IPS-NIHi11 (cell line): Measurements from ENCODE around the gene SPATA6L.
"Not testable (repeated sequence)": the region's sequence is repeated elsewhere in the genome, so short reads cannot be mapped to it uniquely, and the experiment has no call there.

Source experiments
- DNase-seq: peaks from one replicate; pipeline ENCODE4 v3.0.0; 2012; ENCODE audit warnings: mixed read lengths, low spot score

SPATA6L gene

GRCh38 chr9:4622016-4622415 lies 44.3 kb downstream of the SPATA6L start:
- peak; percentile 16 for DNase-seq

- peak; percentile 23 for DNase-seq
Observed at GRCh38 chr9:4620881-4621555, 45.3 kb downstream of the SPATA6L start.

GRCh38 chr9:4620057-4620765 lies 46.1 kb downstream of the SPATA6L start:
- DNase-seq, result no peak

GRCh38 chr9:4618700-4619099 lies 47.6 kb downstream of the SPATA6L start:
- no peak for DNase-seq

- no peak for DNase-seq
Observed at GRCh38 chr9:4617752-4618151, 48.5 kb downstream of the SPATA6L start.

- no peak for DNase-seq
Observed at GRCh38 chr9:4615778-4616177, 50.5 kb downstream of the SPATA6L start.

GRCh38 chr9:4615251-4615650 lies 51.0 kb downstream of the SPATA6L start:
- DNase-seq, result no peak

- DNase-seq, result no peak
Observed at GRCh38 chr9:4614627-4615026, 51.7 kb downstream of the SPATA6L start.

- DNase-seq, result not testable (repeated sequence)
Observed at GRCh38 chr9:4606033-4606432, 60.2 kb downstream of the SPATA6L start.

GRCh38 chr9:4604678-4605095 lies 61.6 kb downstream of the SPATA6L start:
- peak; percentile 58 for DNase-seq

- no peak for DNase-seq
Observed at GRCh38 chr9:4603830-4604229, 62.5 kb downstream of the SPATA6L start.

GRCh38 chr9:4600368-4600767 lies 65.9 kb downstream of the SPATA6L start:
- no peak for DNase-seq

GRCh38 chr9:4596165-4596922 lies 69.9 kb downstream of the SPATA6L start:
- DNase-seq, result no peak

- DNase-seq, result no peak
Observed at GRCh38 chr9:4594994-4595393, 71.3 kb downstream of the SPATA6L start.

GRCh38 chr9:4594545-4594944 lies 71.7 kb downstream of the SPATA6L start:
- no peak for DNase-seq

- DNase-seq, result no peak
Observed at GRCh38 chr9:4592886-4593285, 73.4 kb downstream of the SPATA6L start.

- no peak for DNase-seq
Observed at GRCh38 chr9:4592295-4592694, 74.0 kb downstream of the SPATA6L start.

GRCh38 chr9:4591123-4591500 lies 75.2 kb downstream of the SPATA6L start:
- no peak for DNase-seq

- no peak for DNase-seq
Observed at GRCh38 chr9:4590430-4591122, 75.7 kb downstream of the SPATA6L start.

- no peak for DNase-seq
Observed at GRCh38 chr9:4588721-4589120, 77.6 kb downstream of the SPATA6L start.

GRCh38 chr9:4585135-4585534 lies 81.1 kb downstream of the SPATA6L start:
- DNase-seq, result peak; percentile 41

GRCh38 chr9:4584636-4585035 lies 81.6 kb downstream of the SPATA6L start:
- no peak for DNase-seq
